GM23338 (cell line): ENCODE data around the gene MPHOSPH9. TPM values are rescaled to one million over a fixed set of nuclear protein-coding genes. Genes with fewer than 3 reads are reported as not detected.

ENCODE experiments used
- ATAC-seq: fragments of 200-7000 bp; cut with Tn5 transposase; 3 replicates; pipeline ENCODE4 v1.9.1; 2020
- DNase-seq: peaks from one replicate; pipeline ENCODE4 v3.0.0-alpha.2; 2015; ENCODE audit warnings: low spot score
- H2AFZ ChIP-seq: fragments of 200-600 bp; sonication (generic); 2 replicates; pipeline ENCODE4 v1.8.0; 2016; ENCODE audit warnings: antibody characterized with exemption, mild to moderate bottlenecking, moderate library complexity
- H3F3A ChIP-seq: fragments of 200-600 bp; sonication (generic); replicated peaks from 2 replicates; pipeline ENCODE4 v1.8.0; 2017; ENCODE audit warnings: antibody characterized with exemption, mixed run types, low read depth
- H3K27ac ChIP-seq: fragments of 200-600 bp; sonication (generic); 2 replicates; pipeline ENCODE4 v1.6.1; 2016; ENCODE audit warnings: low read depth
- H3K27me3 ChIP-seq: fragments of 200-600 bp; sonication (generic); 2 replicates; pipeline ENCODE4 v1.8.0; 2016; ENCODE audit warnings: mild to moderate bottlenecking, mixed run types, moderate library complexity; ENCODE audit not compliant: insufficient read depth
- H3K36me3 ChIP-seq: fragments of 200-600 bp; sonication (generic); 2 replicates; pipeline ENCODE4 v1.8.0; 2016; ENCODE audit warnings: mild to moderate bottlenecking; ENCODE audit not compliant: insufficient read depth
- H3K4me1 ChIP-seq: fragments of 200-600 bp; sonication (generic); 2 replicates; pipeline ENCODE4 v1.8.0; 2016; ENCODE audit warnings: mild to moderate bottlenecking, moderate library complexity; ENCODE audit not compliant: insufficient read depth
- H3K4me2 ChIP-seq: fragments of 200-600 bp; sonication (generic); 2 replicates; pipeline ENCODE4 v1.7.1; 2017; ENCODE audit warnings: mixed run types
- H3K4me3 ChIP-seq: fragments of 200-600 bp; sonication (generic); 2 replicates; pipeline ENCODE4 v1.6.1; 2016; ENCODE audit warnings: mixed run types
- H3K79me2 ChIP-seq: fragments of 200-600 bp; sonication (generic); replicated peaks from 2 replicates; pipeline ENCODE4 v1.8.0; 2017; ENCODE audit warnings: mild to moderate bottlenecking; ENCODE audit not compliant: insufficient read depth
- H3K9me2 ChIP-seq: fragments of 200-600 bp; sonication (generic); 2 replicates; pipeline ENCODE4 v1.8.0; 2017; ENCODE audit not compliant: insufficient read depth
- H4K20me1 ChIP-seq: fragments of 200-600 bp; sonication (generic); replicated peaks from 2 replicates; pipeline ENCODE4 v1.8.0; 2017; ENCODE audit warnings: mild to moderate bottlenecking; ENCODE audit not compliant: insufficient read depth
- H3K27ac Mint-ChIP-seq: 2 replicates; pipeline ENCODE4 v1.8.0; 2020; ENCODE audit warnings: inconsistent platforms, mild to moderate bottlenecking, moderate library complexity, mixed read lengths
- H3K27me3 Mint-ChIP-seq: 3 replicates; pipeline ENCODE4 v1.8.0; 2022; ENCODE audit warnings: low read depth, mild to moderate bottlenecking, moderate library complexity, mixed read lengths, inconsistent platforms; ENCODE audit not compliant: insufficient read depth, poor library complexity
- H3K36me3 Mint-ChIP-seq: 3 replicates; pipeline ENCODE4 v1.8.0; 2021; ENCODE audit warnings: low read depth, mild to moderate bottlenecking, inconsistent platforms, moderate library complexity, mixed read lengths
- H3K4me1 Mint-ChIP-seq: 3 replicates; pipeline ENCODE4 v1.8.0; 2020; ENCODE audit warnings: mild to moderate bottlenecking, inconsistent platforms, mixed read lengths
- H3K4me3 Mint-ChIP-seq: 3 replicates; pipeline ENCODE4 v1.8.0; 2021; ENCODE audit warnings: moderate library complexity, mild to moderate bottlenecking, inconsistent platforms, mixed read lengths
- H3K9me3 Mint-ChIP-seq: 3 replicates; pipeline ENCODE4 v1.8.0; 2020; ENCODE audit warnings: moderate library complexity, mild to moderate bottlenecking, inconsistent platforms, mixed read lengths
- CREB1 ChIP-seq: fragments of 250-450 bp; sonication (Bioruptor Pico); IDR thresholded peaks from 2 replicates; pipeline ENCODE4 v1.5.0; 2020; ENCODE audit warnings: low read depth, mild to moderate bottlenecking, moderate library complexity
- CTCF ChIP-seq, 2 experiments: fragments of 200-600 bp in 1 of 2; sonication (generic) in 1 of 2; conservative IDR thresholded peaks; 2 replicates each; pipeline versions ENCODE4 v1.5.1 to v1.6.1; 2016 to 2017; ENCODE audit warnings: antibody characterized with exemption in 2 of 2, low read depth in 2 of 2, mild to moderate bottlenecking in 2 of 2, moderate library complexity in 1 of 2
- ETS1 ChIP-seq: IDR thresholded peaks from 2 replicates; pipeline ENCODE4 v1.6.1; 2016; ENCODE audit warnings: antibody characterized with exemption
- EZH2 ChIP-seq: fragments of 200-600 bp; sonication (generic); IDR thresholded peaks from one replicate; pipeline ENCODE4 v1.8.0; 2017; ENCODE audit warnings: antibody characterized with exemption, mild to moderate bottlenecking, low read depth; ENCODE audit not compliant: unreplicated experiment
- EZH2phosphoT487 ChIP-seq: fragments of 200-600 bp; sonication (generic); IDR thresholded peaks from one replicate; pipeline ENCODE4 v1.8.1; 2018; ENCODE audit warnings: antibody characterized with exemption; ENCODE audit not compliant: unreplicated experiment
- JUNB ChIP-seq: IDR thresholded peaks from one replicate; pipeline ENCODE4 v1.6.1; 2016; ENCODE audit warnings: antibody characterized with exemption; ENCODE audit not compliant: unreplicated experiment
- NANOG ChIP-seq: IDR thresholded peaks from 2 replicates; pipeline ENCODE4 v1.6.1; 2016; ENCODE audit warnings: antibody characterized with exemption, borderline replicate concordance
- POLR2AphosphoS5 ChIP-seq: IDR thresholded peaks from 2 replicates; pipeline ENCODE4 v1.6.1; 2016; ENCODE audit warnings: antibody characterized with exemption, low read depth
- STAT1 ChIP-seq: IDR thresholded peaks from one replicate; pipeline ENCODE4 v1.6.1; 2016; ENCODE audit warnings: antibody characterized with exemption; ENCODE audit not compliant: unreplicated experiment
- ZNF114 ChIP-seq: fragments of 250-450 bp; sonication (Bioruptor Pico); IDR thresholded peaks from 2 replicates; pipeline ENCODE4 v1.5.0; 2020; ENCODE audit warnings: mild to moderate bottlenecking, moderate library complexity
- ZNF331 ChIP-seq: fragments of 250-450 bp; sonication (Bioruptor Pico); IDR thresholded peaks from 2 replicates; pipeline ENCODE4 v1.5.0; 2020; ENCODE audit warnings: low read depth, mild to moderate bottlenecking, moderate library complexity
- ZNF462 ChIP-seq: fragments of 250-450 bp; sonication (Bioruptor Pico); IDR thresholded peaks from 2 replicates; pipeline ENCODE4 v1.5.0; 2020; ENCODE audit warnings: mild to moderate bottlenecking, moderate library complexity
- polyA plus RNA-seq: library from polyadenylated mRNA; unstranded; fragments of >200 nt; fragmentation: Nextera tagmentation; extraction: Ambion mirVana; gene quantifications from 2 replicates; pipeline ENCODE4 v1.2.1, GENCODE V29; 2016
- total RNA-seq: library from RNA; depleted of rRNA; stranded (reverse); fragments of >200 nt; shearing (Covaris generic); gene quantifications from 2 replicates; pipeline ENCODE4 v1.2.3, GENCODE V29; 2014
- TF ChIP-seq, protein P1 (sequence below): IDR thresholded peaks from one replicate; pipeline ENCODE4 v1.6.1; 2018; ENCODE audit warnings: antibody characterized with exemption; ENCODE audit not compliant: unreplicated experiment

Gene MPHOSPH9
- total and polyA plus RNA-seq, 2 experiments from 2014 or later: 30.5 to 77.9 TPM

DNA sequence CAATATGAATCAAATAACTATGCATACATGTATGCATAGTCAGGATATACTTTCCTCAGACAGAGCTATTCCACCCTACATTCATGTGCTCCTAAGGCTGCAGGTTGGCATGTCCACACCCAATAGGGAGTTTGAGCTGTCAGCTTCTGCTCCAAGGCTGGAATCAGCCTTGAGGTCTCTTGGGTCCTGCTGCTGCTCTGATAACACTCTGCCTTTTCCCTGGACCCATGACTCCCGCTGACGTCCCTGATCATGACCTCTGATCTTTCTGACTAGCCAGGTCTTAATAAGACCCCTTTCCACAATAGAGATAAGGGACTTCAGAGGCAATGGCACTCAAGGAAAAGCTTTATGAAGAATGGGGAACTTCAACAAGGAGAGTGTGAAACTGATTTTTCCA, 87.7 kb downstream of the MPHOSPH9 start:
- Histone ChIP-seq H3K27me3 (peaks cover 32% of the 10 kb centered on the region), H2AFZ (no peak overlapping the region), H3K36me3 (no peaks in the 10 kb centered on the region; the same call in 1 of the 2 replicates), H3K4me3 (no peak overlapping the region), H3K79me2 (no peaks in the 10 kb centered on the region), H3K27ac (no peak overlapping the region), H3K9me2 (no peaks in the 10 kb centered on the region), H3K4me1 (peaks cover 16% of the 10 kb centered on the region), H4K20me1 (0 out of 2 replicates have a peak, but pooled peaks cover 5% of the 10 kb centered on the region), H3K4me2 (no peak overlapping the region), H3F3A (peaks cover 7% of the 10 kb centered on the region; the same call in 1 of the 2 replicates)
- no peaks in the 10 kb centered on the region; the same call in 2 of the 3 replicates for H3K36me3 Mint-ChIP-seq
- no peak overlapping the region for H3K4me3 Mint-ChIP-seq
- TF ChIP-seq STAT1: no peak
- no peak for TF ChIP-seq EZH2phosphoT487
- TF ChIP-seq ZNF114 (CRISPR knock-in tag): no peak
- TF ChIP-seq ETS1: no peak
- no peak for TF ChIP-seq EZH2
- no peak for TF ChIP-seq JUNB
- no peak for TF ChIP-seq CTCF (conservative IDR thresholded peaks at IDR 0.05; ENCODE audit: low read depth in 2 of 2)
- no peak for TF ChIP-seq POLR2AphosphoS5
- TF ChIP-seq, protein P1, sequence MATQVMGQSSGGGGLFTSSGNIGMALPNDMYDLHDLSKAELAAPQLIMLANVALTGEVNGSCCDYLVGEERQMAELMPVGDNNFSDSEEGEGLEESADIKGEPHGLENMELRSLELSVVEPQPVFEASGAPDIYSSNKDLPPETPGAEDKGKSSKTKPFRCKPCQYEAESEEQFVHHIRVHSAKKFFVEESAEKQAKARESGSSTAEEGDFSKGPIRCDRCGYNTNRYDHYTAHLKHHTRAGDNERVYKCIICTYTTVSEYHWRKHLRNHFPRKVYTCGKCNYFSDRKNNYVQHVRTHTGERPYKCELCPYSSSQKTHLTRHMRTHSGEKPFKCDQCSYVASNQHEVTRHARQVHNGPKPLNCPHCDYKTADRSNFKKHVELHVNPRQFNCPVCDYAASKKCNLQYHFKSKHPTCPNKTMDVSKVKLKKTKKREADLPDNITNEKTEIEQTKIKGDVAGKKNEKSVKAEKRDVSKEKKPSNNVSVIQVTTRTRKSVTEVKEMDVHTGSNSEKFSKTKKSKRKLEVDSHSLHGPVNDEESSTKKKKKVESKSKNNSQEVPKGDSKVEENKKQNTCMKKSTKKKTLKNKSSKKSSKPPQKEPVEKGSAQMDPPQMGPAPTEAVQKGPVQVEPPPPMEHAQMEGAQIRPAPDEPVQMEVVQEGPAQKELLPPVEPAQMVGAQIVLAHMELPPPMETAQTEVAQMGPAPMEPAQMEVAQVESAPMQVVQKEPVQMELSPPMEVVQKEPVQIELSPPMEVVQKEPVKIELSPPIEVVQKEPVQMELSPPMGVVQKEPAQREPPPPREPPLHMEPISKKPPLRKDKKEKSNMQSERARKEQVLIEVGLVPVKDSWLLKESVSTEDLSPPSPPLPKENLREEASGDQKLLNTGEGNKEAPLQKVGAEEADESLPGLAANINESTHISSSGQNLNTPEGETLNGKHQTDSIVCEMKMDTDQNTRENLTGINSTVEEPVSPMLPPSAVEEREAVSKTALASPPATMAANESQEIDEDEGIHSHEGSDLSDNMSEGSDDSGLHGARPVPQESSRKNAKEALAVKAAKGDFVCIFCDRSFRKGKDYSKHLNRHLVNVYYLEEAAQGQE: no peak
- no peak for TF ChIP-seq ZNF462 (CRISPR knock-in tag)
- no peak for TF ChIP-seq NANOG
- no peak for TF ChIP-seq CREB1 (CRISPR knock-in tag)
- no peak for TF ChIP-seq ZNF331 (CRISPR knock-in tag)
- DNase-seq: no peak
- H3K9me3 Mint-ChIP-seq: 0 out of 3 replicates have a peak, but pooled peaks cover 3% of the 10 kb centered on the region
- no peak overlapping the region for H3K27ac Mint-ChIP-seq
- peaks cover 34% of the 10 kb centered on the region for H3K4me1 Mint-ChIP-seq
- peaks cover 35% of the 10 kb centered on the region for H3K27me3 Mint-ChIP-seq
- ATAC-seq: no peak
